ENCODE data around the gene DTX1.

Gene DTX1

GRCh38 chr12:113022563-113023297 is 33.8 kb upstream of the DTX1 start:
- no peak for TF ChIP-seq CTCF (IDR thresholded peaks at IDR 0.05; ENCODE audit: low read length, missing control alignments)
- no peak overlapping the region for H3K4me3 ChIP-seq (replicated peaks; ENCODE audit: low read depth, low read length)
- DNase-seq (ENCODE audit: low read depth), result no peak

- no peak for DNase-seq (ENCODE audit: low read depth)
- H3K4me3 ChIP-seq (replicated peaks; ENCODE audit: low read depth, low read length), result no peak overlapping the region
- TF ChIP-seq CTCF (IDR thresholded peaks at IDR 0.05; ENCODE audit: low read length, missing control alignments), result no peak
Observed at GRCh38 chr12:113027726-113028125, 28.8 kb upstream of the DTX1 start.

GRCh38 chr12:113030875-113031525 is 25.5 kb upstream of the DTX1 start:
- TF ChIP-seq CTCF (IDR thresholded peaks at IDR 0.05; ENCODE audit: low read length, missing control alignments), result peak; percentile 78
- H3K4me3 ChIP-seq (replicated peaks; ENCODE audit: low read depth, low read length), result no peak overlapping the region
- peak; percentile 77 for DNase-seq (ENCODE audit: low read depth)

- no peak overlapping the region for H3K4me3 ChIP-seq (replicated peaks; ENCODE audit: low read depth, low read length)
- TF ChIP-seq CTCF (IDR thresholded peaks at IDR 0.05; ENCODE audit: low read length, missing control alignments), result no peak
- no peak for DNase-seq (ENCODE audit: low read depth)
Observed at GRCh38 chr12:113039911-113040445, 16.6 kb upstream of the DTX1 start.

- DNase-seq (ENCODE audit: low read depth), result peak; percentile 99
- no peak for TF ChIP-seq CTCF (IDR thresholded peaks at IDR 0.05; ENCODE audit: low read length, missing control alignments)
Observed at GRCh38 chr12:113040722-113041171, 15.8 kb upstream of the DTX1 start.

GRCh38 chr12:113041560-113041959 is 15.0 kb upstream of the DTX1 start:
- no peak overlapping the region for H3K4me3 ChIP-seq (replicated peaks; ENCODE audit: low read depth, low read length)
- no peak for DNase-seq (ENCODE audit: low read depth)
- no peak for TF ChIP-seq CTCF (IDR thresholded peaks at IDR 0.05; ENCODE audit: low read length, missing control alignments)

More at GRCh38 chr12:113040722-113041171, 15.8 kb upstream of the DTX1 start:
- no peak overlapping the region for H3K4me3 ChIP-seq (replicated peaks; ENCODE audit: low read depth, low read length)
